Ascending aorta (tissue), 2 donors: ENCODE measurements around the gene TLE3. TPM values are rescaled to one million over a fixed set of nuclear protein-coding genes. Genes with fewer than 3 reads are reported as not detected.

ENCODE experiments used
- DNase-seq, 2 donors: peaks; one replicate each; pipeline ENCODE4 v3.0.0-alpha.2; 2019; ENCODE audit warnings: low spot score in 2 of 2
- H3K27ac ChIP-seq, 2 donors: fragments of 200-600 bp; sonication (generic); one replicate each; pipeline ENCODE4 v1.5.1; 2016 to 2017; ENCODE audit warnings: mild to moderate bottlenecking in 1 of 2
- H3K27me3 ChIP-seq: fragments of 200-600 bp; sonication (generic); one replicate; pipeline ENCODE4 v1.5.1; 2017
- H3K36me3 ChIP-seq, 2 donors: fragments of 200-600 bp; sonication (generic); one replicate each; pipeline ENCODE4 v1.5.1; 2016
- H3K4me1 ChIP-seq, 2 donors: fragments of 200-600 bp; sonication (generic); one replicate each; pipeline ENCODE4 v1.5.1; 2016 to 2017; ENCODE audit warnings: mild to moderate bottlenecking in 1 of 2
- H3K4me3 ChIP-seq, 2 donors: fragments of 200-600 bp; sonication (generic); one replicate each; pipeline ENCODE4 v1.5.1; 2016 to 2017; ENCODE audit warnings: mild to moderate bottlenecking in 1 of 2
- H3K9me3 ChIP-seq, 2 donors: fragments of 200-600 bp; sonication (generic); one replicate each; pipeline ENCODE4 v1.5.1; 2016
- CTCF ChIP-seq, 3 experiments: fragments of 200-600 bp in 2 of 3; fragments of 450-650 bp in 1 of 3; sonication (generic) in 2 of 3; IDR thresholded peaks; one replicate each; pipeline ENCODE4 v1.5.1; 2016 to 2019; ENCODE audit warnings: antibody characterized with exemption in 3 of 3, mild to moderate bottlenecking in 1 of 3, moderate library complexity in 1 of 3
- intact Hi-C: fragments of 100-400 bp; cut with DNase I; formaldehyde crosslinking; loops from one replicate; pipeline ENCODE4 v1.15.1; 2023
- total RNA-seq: library from RNA; depleted of rRNA; stranded (reverse); fragments of >200 nt; gene quantifications from one replicate; pipeline ENCODE4 v1.1.0, GENCODE V29; 2016

TLE3 gene
- total RNA-seq, 1 donor from 2014 or later: 76.4 TPM

GRCh38 chr15:70066447-70066846 lies 31.3 kb downstream of the TLE3 start:
- DNase-seq: no peak
- Histone ChIP-seq H3K36me3 (peaks cover 48 to 72% of the 10 kb centered on the region in 2 donors), H3K4me3 (no peak overlapping the region), H3K9me3 (no peaks in the 10 kb centered on the region), H3K27me3 (no peaks in the 10 kb centered on the region), H3K4me1 (no peaks in the 10 kb centered on the region), H3K27ac (no peak overlapping the region)
- intact Hi-C loops: no loop called here
- TF ChIP-seq CTCF (IDR thresholded peaks at IDR 0.05): no peak

- Histone ChIP-seq H3K4me1 (no peaks in the 10 kb centered on the region), H3K4me3 (no peak overlapping the region), H3K9me3 (no peaks in the 10 kb centered on the region), H3K27me3 (no peaks in the 10 kb centered on the region), H3K27ac (no peak overlapping the region), H3K36me3 (peaks cover 51 to 72% of the 10 kb centered on the region in 2 donors)
- no peak for DNase-seq
- TF ChIP-seq CTCF (IDR thresholded peaks at IDR 0.05): no peak
- intact Hi-C loops: no loop called here
These were observed 31.7 kb downstream of the TLE3 start for GRCh38 chr15:70066004-70066403.

- Histone ChIP-seq H3K4me1 (no peaks in the 10 kb centered on the region), H3K9me3 (no peaks in the 10 kb centered on the region), H3K4me3 (no peak overlapping the region), H3K27me3 (no peaks in the 10 kb centered on the region), H3K36me3 (peaks cover 53 to 72% of the 10 kb centered on the region in 2 donors), H3K27ac (no peak overlapping the region)
- TF ChIP-seq CTCF (IDR thresholded peaks at IDR 0.05): no peak
- intact Hi-C loops: no loop called here
- DNase-seq: no peak
These were observed 32.6 kb downstream of the TLE3 start for GRCh38 chr15:70065006-70065722.

- H3K36me3 ChIP-seq: peaks cover 53 to 72% of the 10 kb centered on the region in 2 donors
- intact Hi-C loops: no loop called here
- H3K27me3 ChIP-seq: no peaks in the 10 kb centered on the region
- no peak overlapping the region for H3K27ac ChIP-seq
- no peaks in the 10 kb centered on the region for H3K4me1 ChIP-seq
- no peak for TF ChIP-seq CTCF (IDR thresholded peaks at IDR 0.05)
- no peak for DNase-seq
- H3K4me3 ChIP-seq: no peak overlapping the region
- no peaks in the 10 kb centered on the region for H3K9me3 ChIP-seq
These were observed 33.3 kb downstream of the TLE3 start for GRCh38 chr15:70064441-70064840.

- Histone ChIP-seq H3K9me3 (no peaks in the 10 kb centered on the region), H3K27ac (no peak overlapping the region), H3K4me1 (no peaks in the 10 kb centered on the region), H3K36me3 (peaks cover 53 to 72% of the 10 kb centered on the region in 2 donors), H3K4me3 (no peak overlapping the region), H3K27me3 (no peaks in the 10 kb centered on the region)
- no peak for DNase-seq
- intact Hi-C loops: loop anchor here (2.0 kb wide), 1 partner anchor 41 kb away; no protein-coding TSS in a partner anchor
- no peak for TF ChIP-seq CTCF (IDR thresholded peaks at IDR 0.05)
These were observed 33.7 kb downstream of the TLE3 start for GRCh38 chr15:70063980-70064379.
